Hepatic stellate cell (primary cell): ENCODE results near the gene SUMO4.
"Not testable (repeated sequence)": the region's sequence is repeated elsewhere in the genome, so short reads cannot be mapped to it uniquely, and the experiment has no call there.

Experiments used
- DNase-seq: peaks from one replicate; pipeline ENCODE4 v3.0.0; 2011; ENCODE audit warnings: low spot score

Gene SUMO4

GRCh38 chr6:149431905-149432775 is 32.1 kb downstream of the SUMO4 start:
- peak; percentile 85 for DNase-seq

DNA sequence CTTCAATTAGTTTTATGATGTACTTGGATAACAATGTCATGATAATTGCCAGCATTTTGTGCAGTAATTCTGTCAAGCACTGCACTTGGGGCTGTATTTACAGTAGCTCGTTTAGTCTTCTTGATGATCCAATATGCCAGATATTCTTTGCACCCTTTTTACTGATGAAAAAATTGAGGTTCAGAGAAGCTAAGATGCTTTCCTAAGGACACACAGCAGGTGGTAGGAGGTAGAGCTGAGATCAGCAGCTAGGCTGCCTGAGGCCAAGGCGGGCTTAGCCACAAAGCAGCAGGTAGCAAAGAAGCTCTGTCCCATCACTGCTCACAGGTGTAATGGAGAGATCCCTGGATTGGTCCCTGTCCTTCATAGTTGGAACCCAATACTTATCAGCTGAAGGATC is 33.3 kb downstream of the SUMO4 start:
- no peak for DNase-seq

DNA sequence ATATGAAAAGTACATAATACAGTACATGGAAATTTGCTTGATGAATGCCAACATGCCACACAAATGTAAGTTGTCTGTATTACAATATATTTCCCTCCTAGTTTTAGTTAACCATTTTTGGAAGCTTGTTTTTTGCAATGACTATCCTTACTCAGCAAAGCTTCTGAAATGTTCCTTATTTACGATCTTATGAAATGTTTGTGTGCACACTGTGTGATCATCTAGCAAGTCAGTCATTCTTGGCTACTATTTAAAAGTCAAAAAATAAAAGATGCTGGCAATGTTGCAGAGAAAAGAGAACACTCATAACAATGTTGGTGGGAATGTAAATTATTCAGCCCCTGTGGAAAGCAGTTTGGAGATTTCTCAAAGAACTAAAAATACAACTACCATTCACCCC is 33.8 kb downstream of the SUMO4 start:
- no peak for DNase-seq

GRCh38 chr6:149435919-149436586 is 36.0 kb downstream of the SUMO4 start:
- DNase-seq, result no peak

- DNase-seq, result no peak
Observed at GRCh38 chr6:149436647-149437046, 36.6 kb downstream of the SUMO4 start.

- no peak for DNase-seq
Observed at GRCh38 chr6:149437212-149437611, 37.1 kb downstream of the SUMO4 start.

- DNase-seq, result no peak
Observed at GRCh38 chr6:149438855-149439254, 38.8 kb downstream of the SUMO4 start.

GRCh38 chr6:149439626-149440025 is 39.6 kb downstream of the SUMO4 start:
- DNase-seq, result no peak

GRCh38 chr6:149440735-149441671 is 40.9 kb downstream of the SUMO4 start:
- DNase-seq, result no peak

DNA sequence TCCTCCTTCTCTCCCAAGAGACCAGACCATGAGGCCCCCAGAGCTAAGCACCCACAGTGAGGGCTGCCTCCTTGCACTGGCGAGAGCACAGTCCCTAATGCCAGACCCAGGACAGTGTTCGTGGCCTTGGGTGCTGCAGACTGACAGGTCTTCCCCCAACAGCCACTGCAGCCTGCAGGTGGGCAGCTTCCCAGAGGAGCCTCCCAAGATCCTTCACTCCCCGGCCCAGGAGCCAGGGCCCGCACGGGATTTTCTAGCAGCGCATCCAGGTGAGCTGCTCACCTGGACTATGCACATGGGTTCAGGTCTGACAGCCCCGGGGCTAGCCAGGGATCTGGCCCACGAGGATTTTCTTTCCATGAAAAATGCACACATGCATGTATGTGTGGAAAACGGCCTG is 41.7 kb downstream of the SUMO4 start:
- DNase-seq, result no peak

DNA sequence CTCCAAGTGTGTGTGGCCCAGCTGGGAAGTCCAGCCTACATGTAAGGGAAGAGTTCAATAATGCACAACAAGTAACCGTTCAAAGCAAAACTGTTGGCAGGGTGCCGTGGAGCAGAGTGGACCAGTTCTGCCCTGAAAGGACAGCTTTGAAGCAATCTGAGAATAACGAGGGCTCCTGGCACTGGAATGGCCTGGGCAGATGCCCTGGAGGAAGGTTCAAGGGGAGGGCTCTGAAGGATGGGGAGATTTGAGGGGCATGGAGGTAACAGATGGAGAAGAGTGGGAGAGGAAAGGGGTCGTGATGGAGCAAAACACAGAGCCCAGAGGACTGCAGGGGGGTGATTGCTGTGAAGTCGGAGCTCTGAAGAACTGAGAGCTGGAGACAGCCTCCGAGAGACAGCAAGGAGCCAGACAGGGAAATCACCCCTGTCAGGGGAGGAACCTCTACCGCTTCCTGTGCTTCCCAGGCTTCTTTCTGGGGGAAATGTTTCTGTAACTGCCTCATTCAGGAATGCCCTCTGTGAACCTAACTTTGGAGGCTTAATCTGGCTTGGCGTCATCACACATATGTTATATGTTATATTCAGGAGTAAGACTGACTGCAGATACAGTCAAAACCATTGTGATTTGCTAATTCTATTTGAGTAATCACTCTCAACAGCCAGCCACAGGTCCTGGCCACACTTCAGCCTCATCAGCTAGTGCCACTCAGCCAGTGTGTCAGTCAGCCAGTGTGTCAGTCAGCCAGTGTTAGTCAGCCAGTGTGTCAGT is 43.5 kb downstream of the SUMO4 start:
- DNase-seq, result no peak

GRCh38 chr6:149444360-149445094 is 44.5 kb downstream of the SUMO4 start:
- not testable (repeated sequence) for DNase-seq

DNA sequence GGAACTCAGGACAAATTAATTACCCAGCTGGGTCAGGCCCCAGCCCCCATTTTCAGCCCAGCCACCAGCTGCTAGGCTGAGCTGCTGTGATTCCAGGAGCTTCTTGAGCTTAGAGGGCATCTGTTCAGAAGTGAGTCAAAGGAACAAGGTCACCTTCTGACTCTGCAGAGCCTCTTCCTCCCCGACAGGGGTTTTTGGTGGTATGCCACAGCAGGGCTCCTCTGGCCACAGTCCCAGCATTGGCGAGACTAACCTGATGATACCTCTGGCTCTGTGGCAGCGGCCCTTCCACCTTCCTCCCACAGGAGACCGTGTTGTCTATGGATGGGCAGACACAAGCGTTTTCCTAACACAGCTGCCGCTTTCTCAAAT is 45.0 kb downstream of the SUMO4 start:
- no peak for DNase-seq

DNA sequence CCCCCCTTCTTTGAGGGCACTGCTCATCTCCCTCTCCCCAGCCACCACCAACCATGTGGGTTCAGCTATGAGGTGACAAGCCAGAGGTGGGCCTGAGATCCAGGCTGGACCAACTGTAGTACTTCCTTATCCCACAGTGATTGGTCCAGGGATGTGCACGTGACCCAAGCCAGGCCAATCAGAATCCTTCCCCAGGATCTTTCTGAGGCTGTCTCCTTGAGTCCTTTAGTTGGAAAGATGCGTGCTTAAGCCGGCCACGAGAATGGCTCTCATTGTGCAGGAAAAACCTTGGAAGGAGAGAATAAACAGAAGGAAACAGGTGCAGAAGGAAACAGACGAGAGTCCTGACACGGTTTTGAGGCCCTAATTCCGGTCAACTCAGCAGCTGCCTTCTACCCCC is 45.5 kb downstream of the SUMO4 start:
- DNase-seq, result no peak

GRCh38 chr6:149446791-149447376 is 46.8 kb downstream of the SUMO4 start:
- no peak for DNase-seq

- DNase-seq, result no peak
Observed at GRCh38 chr6:149448821-149449453, 48.9 kb downstream of the SUMO4 start.

DNA sequence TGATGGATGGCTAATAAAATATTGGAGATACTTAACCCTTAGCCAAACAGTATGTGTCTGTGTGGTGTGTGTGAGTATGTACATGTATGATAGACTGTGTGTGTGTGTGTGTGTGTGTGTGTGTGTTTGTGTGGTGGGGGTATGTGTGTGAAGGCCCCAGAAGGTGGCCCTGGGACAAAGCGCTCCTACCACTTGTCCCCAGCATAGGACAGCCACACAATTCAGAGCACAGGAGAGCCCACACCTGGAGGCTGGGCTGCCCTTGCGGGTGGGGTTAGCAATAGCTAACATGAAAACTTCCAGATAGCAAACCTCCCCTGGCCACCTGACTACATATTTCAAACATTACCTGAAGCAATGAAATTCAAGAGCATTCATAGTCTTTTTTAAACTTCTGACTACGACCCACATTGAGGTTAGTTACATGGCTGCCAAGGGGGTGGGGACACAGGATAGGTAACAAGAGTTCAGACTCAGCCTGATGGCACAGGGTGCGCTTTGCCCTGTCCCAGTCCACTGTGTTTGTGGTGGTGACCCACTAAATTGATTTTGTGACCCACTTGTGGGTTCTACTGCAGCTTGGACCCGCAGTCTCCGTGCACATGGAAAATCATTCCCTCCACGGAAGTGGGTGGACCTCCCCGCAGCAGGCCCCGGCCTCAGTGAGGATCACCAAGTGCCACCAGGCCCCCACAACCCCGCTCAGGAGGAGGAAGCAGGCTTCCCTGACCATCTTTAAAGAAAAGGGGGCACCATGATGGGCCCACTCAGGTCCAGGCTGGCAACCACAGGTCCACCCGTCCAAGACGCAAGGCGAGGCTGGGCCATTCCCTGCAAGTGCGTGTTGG is 50.0 kb downstream of the SUMO4 start:
- DNase-seq, result no peak
